ENCODE measurements around the gene PI3.

- TF ChIP-seq EP300 (IDR thresholded peaks at IDR 0.05; ENCODE audit: borderline replicate concordance), result no peak
- no peak for TF ChIP-seq REST (IDR thresholded peaks at IDR 0.05; ENCODE audit: low read depth)
- no peak for TF ChIP-seq TAF1 (IDR thresholded peaks at IDR 0.05; ENCODE audit: low read depth)
- TF ChIP-seq NFIC (IDR thresholded peaks at IDR 0.05), result no peak
- no peak for TF ChIP-seq RAD21 (IDR thresholded peaks at IDR 0.05; ENCODE audit: low read depth)
- no peak for TF ChIP-seq YY1 (IDR thresholded peaks at IDR 0.05; ENCODE audit: low read depth)
These were observed 35.2 kb downstream of the PI3 start for GRCh38 chr20:45209924-45210323.
